ENCODE data around the gene SNAP91.

- TF ChIP-seq ATF3 (IDR thresholded peaks at IDR 0.05) (no peak), ATF3 (CRISPR knock-in tag; conservative IDR thresholded peaks at IDR 0.05) (no peak), USF2 (CRISPR knock-in tag; IDR thresholded peaks at IDR 0.05) (no peak)
Observed at GRCh38 chr6:83594941-83595340, 114.0 kb downstream of the SNAP91 start.

Measured in K562 (cell line).